GM13977 (cell line): ENCODE data around the gene PSMC6.

Source experiments
- DNase-seq: peaks from one replicate; pipeline ENCODE4 v3.0.0; 2012; ENCODE audit warnings: low spot score
- CTCF ChIP-seq: IDR thresholded peaks from 2 replicates; pipeline ENCODE4 v1.5.1; 2012; ENCODE audit warnings: mild to moderate bottlenecking, control low read depth; ENCODE audit not compliant: insufficient read depth; ENCODE audit errors: extremely low read depth, missing control alignments
- in situ Hi-C: fragments of 300-500 bp; cut with MboI; formaldehyde crosslinking; loops from one replicate; pipeline ENCODE4 v1.12.0; 2022; ENCODE audit warnings: low sequenced_read_pairs, low pct_unique_long_range_greater_than_20kb, mixed read lengths, inconsistent platforms; ENCODE audit not compliant: unreplicated experiment

PSMC6 gene

GRCh38 chr14:52776816-52777215 is 69.8 kb downstream of the PSMC6 start:
- TF ChIP-seq CTCF, result no peak
- in situ Hi-C loops, result no loop called here
- DNase-seq, result no peak
